Measurements from ENCODE around the gene NDUFS8.

Gene NDUFS8

DNA sequence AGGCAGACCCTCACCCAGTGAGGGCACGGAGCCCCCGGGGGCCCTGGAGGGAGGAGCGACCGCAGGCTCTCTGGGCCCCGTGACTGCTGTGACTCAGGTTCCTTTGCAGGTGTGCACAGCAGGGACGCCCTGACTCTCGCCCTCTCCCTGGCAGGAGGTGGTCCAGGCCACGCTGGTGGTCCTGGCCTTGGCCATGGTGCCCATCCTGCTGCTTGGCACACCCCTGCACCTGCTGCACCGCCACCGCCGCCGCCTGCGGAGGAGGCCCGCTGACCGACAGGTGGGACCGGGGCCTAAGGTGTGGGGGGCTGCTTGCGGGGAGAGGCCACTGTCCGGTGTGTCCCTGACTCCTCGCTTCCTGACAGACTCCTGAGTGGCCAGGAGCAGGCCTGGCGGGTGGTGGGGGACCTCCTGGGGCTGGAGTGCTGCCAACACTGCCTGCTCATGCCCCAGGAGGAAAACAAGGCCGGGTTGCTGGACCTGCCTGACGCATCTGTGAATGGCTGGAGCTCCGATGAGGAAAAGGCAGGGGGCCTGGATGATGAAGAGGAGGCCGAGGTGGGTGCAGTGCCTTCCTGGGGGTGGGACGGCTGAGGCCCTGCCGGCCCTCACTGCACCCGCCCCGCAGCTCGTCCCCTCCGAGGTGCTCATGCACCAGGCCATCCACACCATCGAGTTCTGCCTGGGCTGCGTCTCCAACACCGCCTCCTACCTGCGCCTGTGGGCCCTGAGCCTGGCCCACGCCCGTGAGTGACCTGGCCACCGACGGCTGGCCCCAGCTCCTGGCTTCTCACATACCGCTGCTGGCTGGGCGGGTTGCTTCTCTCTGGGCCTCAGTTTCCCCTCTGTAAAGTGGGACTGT, 19.3 kb downstream of the NDUFS8 start:
- DNase-seq (ENCODE audit: low spot score), result no peak

DNA sequence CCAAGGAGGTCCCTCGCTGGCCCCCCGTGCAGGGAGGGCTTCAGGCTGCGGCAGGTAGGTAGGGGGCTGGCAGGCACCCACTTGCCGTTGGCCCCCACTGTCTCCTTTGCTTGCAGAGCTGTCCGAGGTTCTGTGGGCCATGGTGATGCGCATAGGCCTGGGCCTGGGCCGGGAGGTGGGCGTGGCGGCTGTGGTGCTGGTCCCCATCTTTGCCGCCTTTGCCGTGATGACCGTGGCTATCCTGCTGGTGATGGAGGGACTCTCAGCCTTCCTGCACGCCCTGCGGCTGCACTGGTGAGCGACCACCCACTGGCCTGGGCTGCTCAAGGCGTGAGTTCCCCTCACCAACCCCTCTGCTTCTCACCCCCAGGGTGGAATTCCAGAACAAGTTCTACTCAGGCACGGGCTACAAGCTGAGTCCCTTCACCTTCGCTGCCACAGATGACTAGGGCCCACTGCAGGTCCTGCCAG, 19.9 kb downstream of the NDUFS8 start:
- DNase-seq (ENCODE audit: low spot score), result no peak

DNA sequence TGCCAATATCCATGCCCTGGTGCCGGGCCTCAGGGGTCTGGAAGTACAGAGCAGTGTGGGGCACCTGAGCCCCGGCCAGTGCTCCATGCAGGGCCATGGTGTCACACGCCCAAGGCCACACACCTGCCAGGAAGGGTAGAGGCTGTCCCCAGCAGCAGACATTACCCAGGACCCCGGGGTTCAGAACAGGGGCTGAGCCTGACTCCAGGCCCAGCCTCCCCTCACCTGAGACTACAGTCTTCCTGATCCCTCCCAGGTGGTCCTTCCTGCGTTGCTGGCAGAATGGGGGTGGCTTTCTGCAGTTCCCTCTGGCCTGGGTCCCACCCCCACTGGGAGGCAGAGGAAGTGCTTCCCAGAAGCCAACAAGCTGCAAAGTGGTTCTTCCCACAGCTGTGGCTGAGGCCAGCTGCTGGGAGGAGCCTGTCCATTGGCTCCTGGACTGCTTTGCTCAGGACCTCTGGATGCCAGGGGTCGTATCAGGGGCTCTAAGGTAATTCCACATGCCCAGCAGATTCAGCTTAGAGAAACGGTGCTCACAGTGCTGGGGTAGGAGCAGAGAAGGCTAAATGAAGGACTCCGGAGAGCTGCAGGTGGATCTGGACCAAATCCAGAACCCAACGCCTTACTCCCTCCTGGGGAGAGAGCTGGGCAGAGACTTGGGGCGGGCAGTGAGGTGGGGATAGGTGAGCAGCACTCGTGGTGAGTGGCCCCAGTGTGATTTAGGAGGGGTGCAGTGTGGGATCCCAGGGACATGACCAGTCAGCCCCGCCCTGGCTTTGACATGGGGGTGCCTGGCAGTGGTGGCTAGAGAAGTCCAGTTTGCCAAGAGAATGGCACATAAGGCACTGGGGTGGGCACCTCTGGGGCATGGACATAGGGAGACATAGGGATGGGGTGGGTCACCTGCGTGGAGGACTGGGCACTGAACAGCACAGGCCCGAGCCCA, 21.0 kb downstream of the NDUFS8 start:
- DNase-seq (ENCODE audit: low spot score), result no peak

DNA sequence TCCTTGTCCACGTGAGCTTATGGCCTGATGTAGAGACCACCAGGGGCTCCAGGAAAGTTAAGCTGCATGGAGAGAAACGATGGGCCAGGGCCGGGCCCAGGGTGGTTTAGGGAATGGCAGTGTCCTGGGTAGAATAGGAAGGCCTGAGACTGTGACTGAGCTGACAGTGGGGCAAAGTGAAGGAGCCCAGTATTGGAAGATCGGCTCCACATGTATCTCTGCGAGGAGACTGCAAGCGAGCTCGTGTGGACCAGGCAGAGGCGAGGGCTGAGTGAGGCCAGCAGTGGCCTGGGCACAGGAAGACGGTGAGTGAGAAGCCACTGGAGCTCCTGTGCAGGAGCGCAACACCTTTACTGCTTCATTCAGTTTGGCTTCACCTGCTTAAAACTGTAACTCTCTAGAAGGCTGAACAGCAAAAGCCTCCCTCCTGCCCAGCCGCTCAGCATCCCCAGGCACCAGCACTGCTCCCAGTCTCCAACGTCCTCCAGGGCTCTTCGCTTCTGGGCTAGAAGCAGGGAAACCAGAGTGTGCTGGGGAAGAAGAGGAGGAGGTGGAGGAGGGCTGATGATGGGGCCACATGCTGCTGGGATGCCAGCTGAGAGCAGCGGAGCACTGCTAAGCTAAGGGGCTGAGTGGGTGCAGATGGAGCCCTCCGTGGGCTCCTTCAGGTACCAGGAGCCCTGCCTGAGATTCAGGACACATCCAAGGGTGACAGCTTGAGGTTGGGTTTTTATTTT, 21.8 kb downstream of the NDUFS8 start:
- DNase-seq (ENCODE audit: low spot score), result no peak

DNA sequence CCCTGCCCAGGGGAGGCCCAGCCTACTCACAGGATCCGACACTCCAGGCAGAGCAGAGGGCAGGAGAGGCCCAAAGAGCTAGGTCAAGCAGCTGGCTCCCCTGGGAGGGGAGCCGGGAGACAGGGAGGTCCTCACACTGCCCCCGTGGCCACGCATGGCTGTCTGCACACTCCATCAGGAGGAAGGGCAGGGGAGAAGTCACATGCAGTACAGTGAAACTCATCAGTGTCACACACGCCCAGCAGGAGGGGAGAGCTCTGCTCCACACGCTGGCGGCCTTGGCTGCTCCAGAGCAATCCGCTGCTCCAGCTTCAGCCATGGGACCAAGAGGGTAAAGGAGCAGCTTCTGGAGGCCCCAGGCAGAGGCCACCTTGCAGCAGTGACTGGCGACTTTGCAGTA, 22.6 kb downstream of the NDUFS8 start:
- no peak for DNase-seq (ENCODE audit: low spot score)

DNA sequence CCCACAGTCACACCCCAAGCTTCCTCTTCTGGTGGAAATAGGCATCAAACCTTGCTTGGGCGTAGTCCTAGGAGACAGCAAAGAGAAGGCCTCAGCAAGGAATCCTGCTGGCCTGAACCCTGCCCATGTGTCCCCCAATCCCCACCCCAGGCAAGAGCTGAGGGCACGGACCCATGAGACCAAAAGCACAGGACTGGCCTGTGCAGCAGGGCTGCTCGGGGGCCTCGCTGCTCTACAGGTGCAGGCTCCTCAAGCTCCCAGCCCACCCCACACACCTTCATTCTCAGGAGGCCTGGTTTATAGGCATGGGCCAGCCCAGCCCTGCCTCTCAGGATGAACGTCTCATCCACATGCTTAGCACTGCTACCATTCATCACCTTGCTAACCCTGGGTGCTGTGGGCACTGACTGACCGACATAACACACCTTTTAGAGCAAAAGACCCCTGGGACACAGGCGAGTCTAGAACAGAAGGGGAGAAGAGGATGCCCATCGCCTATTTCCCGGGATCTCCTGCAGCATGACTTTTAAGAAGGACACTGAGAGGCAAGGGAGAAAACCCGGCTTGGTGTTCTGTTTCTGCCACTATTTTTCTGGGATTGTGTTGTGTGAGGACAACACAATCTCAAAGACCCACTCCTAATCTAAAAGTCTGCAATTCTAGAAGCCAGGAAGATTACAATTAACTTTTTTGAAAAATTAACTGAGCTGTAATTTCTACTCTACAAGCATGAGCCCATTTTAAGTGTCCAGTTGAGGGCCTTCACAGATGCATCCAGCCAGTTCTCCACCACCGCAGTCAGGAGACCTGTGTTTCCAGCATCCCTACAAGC, 23.7 kb downstream of the NDUFS8 start:
- no peak for DNase-seq (ENCODE audit: low spot score)

DNA sequence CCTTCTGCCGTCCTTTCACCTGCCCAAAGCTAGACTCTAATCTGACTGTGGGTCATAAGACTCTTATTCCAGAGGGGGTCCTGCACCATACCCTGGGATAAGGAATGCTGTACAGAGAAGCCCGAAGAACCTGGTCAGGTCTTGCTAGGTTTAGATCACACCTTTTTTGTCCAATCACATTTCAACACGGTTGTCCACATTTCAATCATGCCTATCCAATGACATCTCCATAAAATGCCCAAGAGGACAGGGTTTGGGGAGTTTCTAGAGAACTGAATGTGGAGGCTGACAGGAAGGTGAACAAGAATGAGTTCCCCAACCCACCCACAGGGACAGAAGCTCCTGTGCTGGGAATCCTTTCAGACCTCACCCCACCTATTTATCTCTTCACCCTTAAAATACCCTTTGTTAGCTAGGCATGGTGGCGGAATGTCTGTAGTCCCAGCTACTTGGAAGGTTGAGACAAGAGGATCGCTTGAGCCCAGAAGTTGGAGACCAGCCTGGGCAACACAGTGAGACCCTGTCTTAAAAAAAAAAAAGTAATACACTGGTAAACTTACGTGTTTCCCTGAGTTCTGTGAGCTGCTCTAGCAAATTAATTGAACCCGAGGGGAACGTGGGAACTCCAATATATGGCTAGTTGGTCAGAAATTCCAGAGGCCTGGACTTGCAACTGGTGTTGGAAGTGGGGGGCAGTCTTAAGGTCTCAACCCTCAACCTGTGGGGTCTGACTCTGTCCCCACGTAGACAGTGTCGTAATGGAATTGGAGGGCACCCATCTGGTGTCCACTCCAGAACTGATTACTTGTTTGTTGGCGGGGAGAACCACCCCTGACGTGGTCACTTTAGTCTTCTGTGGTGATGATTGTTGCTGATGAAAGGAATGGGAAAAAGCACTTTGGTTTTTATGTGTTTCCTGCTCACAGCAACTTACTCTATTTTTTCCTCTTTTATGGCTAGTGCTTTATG, 26.1 kb downstream of the NDUFS8 start:
- DNase-seq (ENCODE audit: low spot score), result no peak

DNA sequence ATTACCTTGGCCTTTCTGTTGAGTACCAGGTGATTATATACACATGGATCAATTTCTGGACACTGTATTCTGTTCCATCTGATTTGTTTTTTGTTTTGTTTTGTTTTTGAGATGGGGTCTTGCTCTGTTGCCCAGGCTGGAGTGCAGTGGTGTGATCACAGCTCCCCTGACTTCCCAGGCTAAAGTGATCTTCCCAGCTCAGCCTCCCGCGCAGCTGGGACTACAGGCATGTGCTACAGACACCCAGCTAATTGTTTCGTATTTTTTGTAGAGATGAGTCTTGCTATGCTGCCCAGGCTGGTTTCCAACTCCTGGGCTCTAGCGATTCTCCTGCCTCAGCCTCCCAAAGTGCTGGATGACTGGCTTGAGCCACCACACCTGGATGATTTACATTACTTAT, 27.3 kb downstream of the NDUFS8 start:
- no peak for DNase-seq (ENCODE audit: low spot score)

DNA sequence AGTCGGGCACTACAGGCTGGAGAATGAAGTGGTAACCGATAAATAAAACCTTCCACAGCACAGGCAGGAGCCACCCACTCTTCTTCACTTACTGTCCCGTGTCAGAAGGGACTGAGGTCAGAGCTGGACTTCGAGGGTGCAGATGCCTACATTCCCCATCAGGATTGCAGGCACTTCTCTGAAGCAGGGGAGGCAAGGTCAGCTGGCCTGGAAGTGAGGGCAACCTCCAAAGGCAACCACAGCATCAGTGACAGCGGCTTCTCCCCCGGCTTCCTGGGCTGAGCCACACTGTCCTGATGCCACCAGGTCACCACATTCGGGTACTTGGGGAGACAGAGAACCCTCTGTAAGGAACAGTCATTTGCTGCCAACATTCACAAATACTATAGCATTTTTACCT, 31.0 kb downstream of the NDUFS8 start:
- DNase-seq (ENCODE audit: low spot score), result no peak

DNA sequence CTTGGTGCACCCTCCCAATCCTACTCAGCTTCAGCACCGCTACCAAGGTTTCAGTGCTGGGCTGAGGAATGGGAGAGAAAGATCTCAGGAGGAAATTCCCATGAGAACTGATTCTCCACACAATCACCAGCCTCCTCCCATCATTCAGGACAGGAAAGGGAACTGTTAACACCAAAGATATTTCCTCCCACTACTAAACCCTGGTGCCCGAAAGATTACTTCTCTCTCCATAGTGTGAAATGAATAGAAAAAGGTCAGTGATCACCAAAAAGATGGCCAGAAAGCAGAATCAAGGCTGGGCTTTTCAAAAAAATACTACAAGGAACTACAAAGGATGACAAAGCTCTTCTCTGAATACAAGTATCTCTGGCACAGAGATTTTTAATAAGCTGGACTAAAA, 34.4 kb downstream of the NDUFS8 start:
- DNase-seq (ENCODE audit: low spot score), result no peak

DNA sequence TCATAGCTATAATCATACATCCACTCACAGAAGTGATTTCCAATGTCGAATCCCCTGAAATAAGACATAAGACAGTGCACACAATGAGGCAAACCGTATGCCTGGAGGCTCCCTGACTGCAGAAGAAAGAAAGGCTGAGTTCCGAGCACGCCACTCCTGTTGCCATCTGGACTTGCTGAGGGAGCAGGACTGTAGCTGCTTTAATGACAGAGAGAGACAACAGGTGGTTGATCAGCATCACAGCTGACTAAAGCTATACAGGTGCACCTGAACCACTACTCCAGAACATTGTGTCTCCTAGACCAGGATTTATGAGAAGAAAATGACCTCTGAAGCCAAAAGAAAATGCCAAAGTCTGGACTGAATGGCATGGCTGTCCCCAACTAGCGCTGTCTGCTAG, 35.4 kb downstream of the NDUFS8 start:
- no peak for DNase-seq (ENCODE audit: low spot score)

DNA sequence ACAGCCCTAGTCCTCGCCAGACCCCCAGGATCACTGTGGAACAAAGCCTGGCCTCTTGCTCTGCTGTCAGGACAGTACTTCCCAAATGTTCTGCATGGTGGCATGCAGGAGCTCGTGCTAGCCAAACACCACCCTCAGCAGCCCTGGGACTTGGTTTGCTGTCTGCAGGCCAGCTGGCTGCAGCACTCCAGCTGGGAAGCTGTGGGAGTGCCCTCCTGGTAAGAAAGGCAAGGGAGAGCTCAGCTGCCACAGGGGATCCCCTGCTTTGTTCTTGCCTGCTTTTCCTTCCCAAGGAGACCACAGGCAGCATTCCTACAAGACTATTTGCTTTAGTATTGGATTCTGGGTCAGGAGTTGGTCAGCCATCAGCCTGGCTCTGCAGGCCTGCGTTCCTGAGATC, 36.3 kb downstream of the NDUFS8 start:
- no peak for DNase-seq (ENCODE audit: low spot score)

DNA sequence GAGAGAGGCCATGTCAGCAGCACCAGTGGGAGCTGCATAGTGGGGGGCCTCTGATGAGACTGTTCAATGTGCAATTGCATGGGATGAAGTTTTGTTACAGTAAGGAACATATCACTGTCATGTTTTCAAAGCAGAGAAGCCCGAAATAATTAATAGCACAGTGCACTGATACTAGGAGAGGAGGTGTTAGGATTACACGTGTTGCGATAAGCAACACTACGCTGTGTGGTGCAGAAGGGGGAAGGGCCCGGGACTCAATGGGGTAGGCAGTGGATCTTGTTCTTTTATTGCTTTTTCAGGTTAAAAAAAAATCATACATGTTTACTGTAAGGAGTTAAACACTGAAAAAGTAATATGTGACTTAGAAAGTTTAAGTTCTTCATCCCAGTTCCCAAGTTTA, 37.5 kb downstream of the NDUFS8 start:
- no peak for DNase-seq (ENCODE audit: low spot score)

DNA sequence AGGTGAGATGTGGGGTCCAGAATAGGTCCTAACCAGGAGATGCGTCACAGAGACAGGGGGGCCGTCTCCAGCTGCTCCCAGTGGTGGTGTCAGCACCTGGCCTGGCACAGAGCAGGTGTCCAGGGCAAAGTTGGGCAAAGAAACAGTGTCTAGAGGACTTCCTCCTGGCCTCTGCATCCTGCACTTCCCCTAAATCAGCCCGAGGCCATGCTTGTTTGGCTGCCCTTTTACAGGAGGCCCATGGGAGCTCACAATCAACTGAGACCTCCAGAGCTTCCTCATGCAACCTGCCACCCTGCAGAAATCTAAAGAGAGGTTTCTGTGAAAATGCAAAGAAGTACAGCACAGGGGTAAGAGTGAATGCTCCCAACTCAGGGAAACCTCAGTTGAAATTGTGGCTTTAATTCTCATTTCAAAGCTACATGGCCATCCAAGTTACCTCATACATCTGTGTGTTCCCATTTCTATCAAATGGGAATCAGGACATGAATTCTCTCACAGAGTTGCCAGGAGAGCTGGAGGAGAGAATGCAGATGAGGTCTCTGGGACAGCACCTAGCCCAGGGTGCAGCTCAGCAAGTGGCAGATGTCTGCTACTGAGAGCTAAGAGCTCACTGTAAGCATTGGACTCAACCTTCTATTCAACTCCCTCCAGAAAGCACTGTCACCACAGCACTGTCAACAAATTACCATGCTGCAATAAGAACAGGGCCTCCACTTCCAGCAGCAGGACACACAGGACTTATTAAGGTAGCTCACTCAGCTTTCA, 41.0 kb downstream of the NDUFS8 start:
- DNase-seq (ENCODE audit: low spot score), result no peak

DNA sequence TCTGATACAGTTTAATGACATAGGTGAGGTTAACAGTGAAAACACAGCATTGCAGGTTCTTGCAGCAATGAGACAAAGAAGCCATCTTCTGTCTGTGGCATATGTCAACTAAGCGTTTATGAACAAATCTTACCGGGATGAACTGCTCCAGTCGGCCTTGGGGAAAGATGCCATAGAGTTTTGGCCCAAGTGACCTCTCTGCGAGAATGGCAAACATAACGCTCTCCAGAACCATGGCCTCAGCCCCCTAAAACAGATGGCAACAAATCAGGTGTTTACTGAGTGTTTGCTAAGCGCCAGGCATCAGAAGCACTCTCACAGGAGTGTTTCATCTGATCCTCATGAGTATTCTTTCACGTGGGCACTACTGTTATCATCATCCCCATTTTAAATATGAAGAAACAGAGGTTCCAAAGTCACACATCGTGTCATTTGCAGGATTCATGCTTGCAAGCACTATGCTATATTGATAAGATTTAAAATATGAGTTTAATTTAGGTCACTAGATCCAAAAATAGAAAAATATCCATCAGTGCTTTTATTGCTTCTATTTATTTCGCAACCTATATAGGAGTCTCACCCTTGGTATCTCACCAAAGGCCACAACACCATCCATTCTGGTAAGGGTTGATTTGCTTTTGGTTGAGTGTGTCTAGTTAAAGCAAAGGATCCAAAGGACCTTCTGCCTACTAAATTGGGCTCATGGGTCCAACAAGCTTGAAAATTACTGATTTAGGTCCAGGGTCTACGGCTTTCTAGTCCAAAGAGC, 44.3 kb downstream of the NDUFS8 start:
- no peak for DNase-seq (ENCODE audit: low spot score)

DNA sequence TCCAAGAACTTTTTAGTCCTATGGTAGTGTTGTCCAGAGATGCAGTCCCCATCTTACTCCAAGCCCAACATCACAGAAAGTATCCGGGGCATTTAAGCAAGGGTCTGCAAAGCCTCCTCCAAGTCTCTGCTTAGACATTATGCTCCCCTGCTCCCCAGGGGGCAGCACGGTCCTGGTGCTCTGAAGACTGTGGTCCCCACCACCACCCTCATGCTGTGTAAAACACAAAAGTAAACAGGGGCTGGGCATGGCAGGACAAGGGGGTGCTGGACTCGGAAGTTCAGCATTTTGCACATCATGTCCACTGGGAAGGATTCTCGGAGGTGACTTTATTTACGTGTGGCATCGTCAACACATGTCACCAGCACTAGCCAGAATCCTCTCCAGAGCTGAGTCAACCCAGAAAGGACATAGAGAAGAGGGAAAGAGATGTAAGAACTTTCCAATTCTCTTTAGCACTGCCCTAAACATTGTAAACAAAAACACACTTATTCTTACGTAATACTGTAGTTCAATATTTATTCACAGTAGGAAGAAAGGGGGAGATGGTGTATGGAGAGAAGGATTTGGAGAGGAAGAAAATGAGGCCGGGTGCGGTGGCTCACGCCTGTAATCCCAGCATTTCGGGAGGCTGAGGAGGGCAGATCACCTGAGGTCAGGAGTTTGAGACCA, 46.0 kb downstream of the NDUFS8 start:
- DNase-seq (ENCODE audit: low spot score), result no peak

DNA sequence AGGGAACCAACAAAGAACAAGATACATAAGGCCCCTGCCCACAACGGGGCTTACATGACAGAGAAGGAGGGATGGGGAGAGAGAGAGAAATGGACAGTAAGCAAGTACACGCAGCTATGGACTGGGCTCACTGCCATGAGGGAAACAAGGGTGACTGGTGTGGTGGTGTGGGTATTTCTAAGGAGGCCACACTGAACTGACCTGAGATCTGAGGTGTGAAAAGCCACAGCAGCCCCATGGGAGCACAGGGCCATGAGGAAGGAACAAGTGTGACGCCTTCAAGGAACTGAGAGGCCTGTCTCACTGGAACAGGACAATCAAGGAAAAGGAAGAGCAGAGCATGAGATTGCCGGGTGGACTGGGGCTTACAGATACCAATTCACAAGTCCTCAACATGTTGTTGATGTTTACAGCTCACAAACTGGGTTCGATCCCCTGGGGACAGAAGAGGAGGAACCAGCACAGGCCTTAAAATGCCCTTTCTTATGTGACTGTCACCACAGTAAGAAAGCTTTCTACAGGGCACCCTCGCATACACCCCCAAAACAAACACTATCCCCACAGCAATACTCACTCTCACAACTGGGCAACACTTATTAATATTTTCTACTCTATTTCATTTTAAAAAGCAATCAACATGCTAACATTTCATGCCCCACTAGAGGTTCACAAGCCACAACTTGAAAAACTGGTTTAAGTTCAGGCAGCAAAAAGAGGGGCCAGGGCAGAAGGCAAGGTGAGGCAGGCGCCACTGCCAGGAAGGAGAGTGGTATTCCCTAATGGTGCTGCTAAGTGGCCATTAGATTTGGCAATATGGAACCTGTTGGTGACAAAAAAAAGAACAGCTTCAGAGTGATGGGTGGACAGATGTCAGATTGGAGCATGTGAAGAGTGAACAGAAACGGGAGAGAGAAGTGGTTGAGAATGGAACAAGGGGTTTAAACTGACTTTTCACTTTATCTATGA, 47.4 kb downstream of the NDUFS8 start:
- DNase-seq (ENCODE audit: low spot score), result no peak

All from hematopoietic multipotent progenitor cell treated with erythropoietin and hydrocortisone succinate and interleukin-3 and kit ligand, for 17 days (in vitro differentiated cells).